VCaP (cell line): ENCODE results near the gene HSPA1B.
"Not testable (repeated sequence)": the region's sequence is repeated elsewhere in the genome, so short reads cannot be mapped to it uniquely, and the experiment has no call there.

Experiments used
- H3K27ac ChIP-seq: fragments of 450-650 bp; 2 replicates; pipeline ENCODE4 v1.5.1; 2017
- TF ChIP-seq, protein P1 (sequence below): fragments of 450-650 bp; conservative IDR thresholded peaks from 2 replicates; pipeline ENCODE4 v1.5.1; 2017; ENCODE audit warnings: mild to moderate bottlenecking, moderate library complexity

The HSPA1B gene

DNA sequence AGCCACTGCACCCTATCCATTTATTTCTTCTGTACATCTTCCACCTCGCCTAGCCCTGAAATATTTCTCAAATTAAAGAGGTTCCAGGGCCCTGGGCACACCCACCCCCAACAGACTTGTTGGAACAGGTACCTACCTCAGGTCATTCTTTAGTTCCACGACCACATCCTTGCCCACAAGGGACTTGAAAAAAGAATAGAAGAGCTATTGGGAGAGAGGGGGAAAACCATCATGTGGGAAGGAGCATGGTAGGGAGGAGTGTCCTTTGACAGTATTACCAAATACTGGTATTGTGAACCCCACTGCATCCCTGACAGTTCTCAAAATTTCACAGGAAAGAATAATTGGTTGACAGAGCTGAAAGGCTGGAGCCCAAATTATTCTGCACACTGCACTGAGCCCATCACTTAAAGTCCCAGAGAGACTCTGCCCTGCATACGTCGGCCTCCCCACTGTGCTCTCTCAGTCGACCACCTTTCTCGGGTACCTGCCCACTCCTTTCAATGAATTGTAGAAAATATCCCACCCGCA is 21.5 kb upstream of the HSPA1B start:
- TF ChIP-seq, protein P1, sequence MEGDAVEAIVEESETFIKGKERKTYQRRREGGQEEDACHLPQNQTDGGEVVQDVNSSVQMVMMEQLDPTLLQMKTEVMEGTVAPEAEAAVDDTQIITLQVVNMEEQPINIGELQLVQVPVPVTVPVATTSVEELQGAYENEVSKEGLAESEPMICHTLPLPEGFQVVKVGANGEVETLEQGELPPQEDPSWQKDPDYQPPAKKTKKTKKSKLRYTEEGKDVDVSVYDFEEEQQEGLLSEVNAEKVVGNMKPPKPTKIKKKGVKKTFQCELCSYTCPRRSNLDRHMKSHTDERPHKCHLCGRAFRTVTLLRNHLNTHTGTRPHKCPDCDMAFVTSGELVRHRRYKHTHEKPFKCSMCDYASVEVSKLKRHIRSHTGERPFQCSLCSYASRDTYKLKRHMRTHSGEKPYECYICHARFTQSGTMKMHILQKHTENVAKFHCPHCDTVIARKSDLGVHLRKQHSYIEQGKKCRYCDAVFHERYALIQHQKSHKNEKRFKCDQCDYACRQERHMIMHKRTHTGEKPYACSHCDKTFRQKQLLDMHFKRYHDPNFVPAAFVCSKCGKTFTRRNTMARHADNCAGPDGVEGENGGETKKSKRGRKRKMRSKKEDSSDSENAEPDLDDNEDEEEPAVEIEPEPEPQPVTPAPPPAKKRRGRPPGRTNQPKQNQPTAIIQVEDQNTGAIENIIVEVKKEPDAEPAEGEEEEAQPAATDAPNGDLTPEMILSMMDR, result no peak

DNA sequence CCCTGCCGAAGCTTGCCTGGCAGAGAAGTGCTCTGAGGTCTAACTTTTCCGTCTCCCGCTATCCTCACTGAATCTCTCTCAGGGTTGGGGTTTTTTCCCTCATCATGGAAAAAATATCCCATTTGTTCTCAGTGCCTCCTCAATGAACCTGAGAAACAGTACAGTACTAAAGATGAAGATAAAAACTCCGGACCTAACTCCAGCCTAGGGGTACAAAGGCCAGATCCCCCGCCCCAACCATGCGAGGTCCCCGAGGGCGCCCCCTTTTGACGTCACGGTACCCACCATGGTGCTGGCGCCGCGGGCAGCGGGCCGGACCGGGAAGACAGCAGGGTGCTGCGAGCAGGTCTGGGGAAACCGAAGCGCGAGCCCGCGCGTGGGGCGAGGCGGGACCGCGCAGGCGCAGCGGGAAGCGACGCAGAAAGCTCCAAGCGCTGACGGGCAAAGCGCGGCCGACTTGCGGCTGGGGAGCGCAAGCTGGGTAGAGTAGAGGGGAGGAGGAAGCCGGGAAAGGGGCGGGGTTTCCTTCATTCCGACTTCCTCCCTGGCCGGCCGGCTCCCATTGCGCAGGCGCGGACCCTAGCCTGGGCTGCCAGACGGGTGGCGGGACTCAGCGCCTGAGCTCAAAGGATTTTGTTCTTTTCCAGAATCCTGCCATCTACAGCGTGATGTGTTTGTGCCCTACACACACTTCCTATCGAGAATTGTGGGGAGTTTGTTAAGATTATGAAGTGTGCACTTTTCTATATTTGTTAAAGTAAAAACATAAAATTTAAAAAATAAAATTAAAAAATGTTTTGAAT is 20.9 kb upstream of the HSPA1B start, which contains the start of gene LSM2:
LSM2 (minus strand) TSS at position 497 of the 803 bp plus-strand sequence; CDS start at position 288, 209 bp downstream.
- TF ChIP-seq, protein P1, result peak; percentile 19; the same call in 1 of the 2 replicates

More for the DNA sequence above, 21.5 kb upstream of the HSPA1B start:
- peak overlapping the region; percentile 83 for H3K27ac ChIP-seq

DNA sequence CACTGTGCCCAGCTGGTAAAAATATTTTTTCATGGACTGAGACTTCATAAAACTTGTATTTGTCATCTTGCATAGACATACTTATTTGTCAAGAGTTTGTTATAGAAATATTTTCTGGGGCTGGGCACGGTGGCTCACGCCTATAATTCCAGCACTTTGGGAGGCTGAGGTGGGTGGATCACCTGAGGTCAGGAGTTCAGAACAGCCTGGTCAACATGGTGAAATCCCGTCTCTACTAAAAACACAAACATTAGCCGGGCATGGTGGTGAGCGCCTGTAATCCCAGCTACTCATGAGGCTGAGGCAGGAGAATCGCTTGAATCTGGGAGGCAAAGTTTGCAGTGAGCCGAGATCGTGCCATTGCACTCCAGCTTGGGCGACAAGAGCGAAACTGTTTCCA is 18.9 kb upstream of the HSPA1B start:
- H3K27ac ChIP-seq, result peak overlapping the region; percentile 83; the same call in 1 of the 2 replicates

More for the DNA sequence above, 20.9 kb upstream of the HSPA1B start, which contains the start of gene LSM2:
- peak within 1 kb of the TSS; percentile 83 for H3K27ac ChIP-seq

DNA sequence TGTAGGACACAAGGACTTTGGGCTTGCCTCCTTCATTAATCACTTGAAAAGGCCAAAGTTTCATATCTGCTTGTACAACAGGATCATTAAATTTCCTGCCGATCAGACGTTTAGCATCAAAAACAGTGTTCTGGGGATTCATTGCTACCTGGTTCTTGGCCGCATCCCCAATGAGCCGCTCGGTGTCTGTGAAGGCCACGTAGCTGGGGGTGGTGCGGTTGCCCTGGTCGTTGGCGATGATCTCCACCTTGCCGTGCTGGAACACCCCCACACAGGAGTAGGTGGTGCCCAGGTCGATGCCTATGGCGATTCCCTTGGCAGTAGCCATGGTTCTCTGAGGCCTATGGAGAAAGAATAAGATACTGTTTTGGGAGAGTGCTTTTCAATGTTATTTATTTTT is 15.9 kb upstream of the HSPA1B start:
- TF ChIP-seq, protein P1, result no peak
- H3K27ac ChIP-seq, result no peak overlapping the region

DNA sequence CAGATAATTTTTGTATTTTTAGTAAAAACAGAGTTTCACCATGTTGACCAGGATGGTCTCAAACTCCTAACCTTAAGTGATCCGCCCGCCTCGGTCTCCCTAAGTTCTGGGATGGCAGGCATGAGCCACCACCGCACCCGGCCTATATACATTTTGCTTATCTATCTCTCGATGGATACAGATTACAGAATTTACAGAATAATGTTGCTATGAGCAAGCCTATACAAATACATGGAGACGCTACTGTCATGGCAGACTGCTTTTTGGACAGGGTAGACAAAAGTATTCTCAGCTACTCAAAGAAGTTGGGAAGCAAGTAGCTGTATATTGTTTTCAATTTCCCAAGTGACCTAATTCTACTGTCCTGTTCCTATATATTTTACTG is 14.1 kb upstream of the HSPA1B start:
- TF ChIP-seq, protein P1, result no peak

DNA sequence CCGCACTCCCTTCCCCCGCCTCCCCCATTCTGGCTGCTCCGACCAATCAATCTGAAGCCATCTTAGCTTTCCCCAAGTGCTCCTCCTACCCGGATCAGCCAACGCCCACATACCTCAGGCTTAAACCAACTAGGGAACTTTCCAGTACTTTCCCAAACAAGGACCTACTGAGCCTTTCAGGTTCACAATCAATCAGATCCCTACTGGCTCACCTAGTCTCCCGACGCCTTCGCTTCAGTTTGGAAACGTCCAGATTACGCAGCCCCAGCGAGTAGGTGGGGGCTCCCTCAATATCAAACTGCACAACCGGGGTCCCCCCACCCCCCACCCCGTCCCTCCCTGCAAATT is 12.9 kb upstream of the HSPA1B start:
- peak overlapping the region; percentile 73 for H3K27ac ChIP-seq
- TF ChIP-seq, protein P1, result no peak

More for the DNA sequence above, 14.1 kb upstream of the HSPA1B start:
- H3K27ac ChIP-seq, result 0 out of 2 replicates have a peak overlapping the region, but pooled peaks have one; percentile 73

DNA sequence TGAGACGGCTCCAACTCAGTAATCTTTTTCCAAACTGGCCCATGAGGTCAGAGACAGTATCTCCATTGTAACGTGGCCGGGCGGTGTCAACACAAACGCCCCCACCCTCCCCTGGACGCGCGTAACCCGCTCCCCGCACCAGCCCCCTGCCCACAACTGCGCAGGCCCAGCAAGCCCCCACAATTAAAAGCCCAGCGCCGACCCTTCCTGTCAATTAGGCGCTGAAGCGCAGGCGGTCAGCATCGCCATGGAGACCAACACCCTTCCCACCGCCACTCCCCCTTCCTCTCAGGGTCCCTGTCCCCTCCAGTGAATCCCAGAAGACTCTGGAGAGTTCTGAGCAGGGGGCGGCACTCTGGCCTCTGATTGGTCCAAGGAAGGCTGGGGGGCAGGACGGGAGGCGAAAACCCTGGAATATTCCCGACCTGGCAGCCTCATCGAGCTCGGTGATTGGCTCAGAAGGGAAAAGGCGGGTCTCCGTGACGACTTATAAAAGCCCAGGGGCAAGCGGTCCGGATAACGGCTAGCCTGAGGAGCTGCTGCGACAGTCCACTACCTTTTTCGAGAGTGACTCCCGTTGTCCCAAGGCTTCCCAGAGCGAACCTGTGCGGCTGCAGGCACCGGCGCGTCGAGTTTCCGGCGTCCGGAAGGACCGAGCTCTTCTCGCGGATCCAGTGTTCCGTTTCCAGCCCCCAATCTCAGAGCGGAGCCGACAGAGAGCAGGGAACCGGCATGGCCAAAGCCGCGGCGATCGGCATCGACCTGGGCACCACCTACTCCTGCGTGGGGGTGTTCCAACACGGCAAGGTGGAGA is 12.3 kb upstream of the HSPA1B start, which contains the start of the genes HSPA1A and HSPA1L:
HSPA1A (plus strand) TSS at position 519 of the 814 bp plus-strand sequence; CDS start at position 733, 214 bp downstream.
HSPA1L (minus strand) TSS at position 259 of the 814 bp plus-strand sequence. CDS start 3,311 bp downstream, outside the sequence.
- TF ChIP-seq, protein P1, result no peak
- peak within 1 kb of the TSS; percentile 73 for H3K27ac ChIP-seq

DNA sequence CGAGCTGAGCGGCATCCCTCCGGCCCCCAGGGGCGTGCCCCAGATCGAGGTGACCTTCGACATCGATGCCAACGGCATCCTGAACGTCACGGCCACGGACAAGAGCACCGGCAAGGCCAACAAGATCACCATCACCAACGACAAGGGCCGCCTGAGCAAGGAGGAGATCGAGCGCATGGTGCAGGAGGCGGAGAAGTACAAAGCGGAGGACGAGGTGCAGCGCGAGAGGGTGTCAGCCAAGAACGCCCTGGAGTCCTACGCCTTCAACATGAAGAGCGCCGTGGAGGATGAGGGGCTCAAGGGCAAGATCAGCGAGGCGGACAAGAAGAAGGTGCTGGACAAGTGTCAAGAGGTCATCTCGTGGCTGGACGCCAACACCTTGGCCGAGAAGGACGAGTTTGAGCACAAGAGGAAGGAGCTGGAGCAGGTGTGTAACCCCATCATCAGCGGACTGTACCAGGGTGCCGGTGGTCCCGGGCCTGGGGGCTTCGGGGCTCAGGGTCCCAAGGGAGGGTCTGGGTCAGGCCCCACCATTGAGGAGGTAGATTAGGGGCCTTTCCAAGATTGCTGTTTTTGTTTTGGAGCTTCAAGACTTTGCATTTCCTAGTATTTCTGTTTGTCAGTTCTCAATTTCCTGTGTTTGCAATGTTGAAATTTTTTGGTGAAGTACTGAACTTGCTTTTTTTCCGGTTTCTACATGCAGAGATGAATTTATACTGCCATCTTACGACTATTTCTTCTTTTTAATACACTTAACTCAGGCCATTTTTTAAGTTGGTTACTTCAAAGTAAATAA is 10.2 kb upstream of the HSPA1B start:
- H3K27ac ChIP-seq, result not testable (repeated sequence)

DNA sequence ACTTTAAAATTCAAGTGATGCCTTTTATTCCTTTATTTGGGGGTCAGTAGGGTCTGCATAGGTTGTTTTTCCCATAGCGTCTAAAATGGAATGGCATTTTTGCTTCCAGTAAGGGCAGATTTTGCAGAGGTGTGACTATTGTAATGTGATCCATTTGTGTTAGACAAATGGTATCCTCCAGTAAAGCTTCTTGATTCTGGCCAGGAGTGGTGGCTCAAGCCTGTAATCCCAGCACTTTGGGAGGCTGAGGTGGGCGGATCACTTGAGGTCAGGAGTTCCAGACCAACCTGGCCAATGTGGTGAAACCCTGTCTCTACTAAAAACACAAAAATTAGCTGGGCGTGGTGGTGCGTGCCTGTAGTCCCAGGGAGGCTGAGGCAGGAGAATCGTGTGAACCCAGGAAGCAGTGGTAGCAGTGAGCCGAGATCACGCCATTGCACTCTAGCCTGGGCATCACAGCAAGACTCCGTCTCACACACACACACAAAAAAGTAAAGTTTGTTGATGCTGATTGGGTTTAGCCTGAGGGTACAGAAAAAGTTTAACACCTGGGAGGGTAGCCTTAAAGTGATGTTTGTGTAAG is 9.5 kb upstream of the HSPA1B start:
- not testable (repeated sequence) for H3K27ac ChIP-seq
